Hepatocyte (in vitro differentiated cells): Measurements from ENCODE around the gene POLR1H.

Source experiments
- EZH2phosphoT487 ChIP-seq: fragments of 200-600 bp; sonication (generic); IDR thresholded peaks from one replicate; pipeline ENCODE4 v1.6.1; 2018; ENCODE audit warnings: antibody characterized with exemption, mild to moderate bottlenecking, low read depth, moderate library complexity; ENCODE audit not compliant: unreplicated experiment, severe bottlenecking
- TF ChIP-seq, protein P1 (sequence below): fragments of 200-600 bp; sonication (generic); IDR thresholded peaks from 2 replicates; pipeline ENCODE4 v1.5.1; 2016; ENCODE audit warnings: antibody characterized with exemption, mild to moderate bottlenecking; ENCODE audit not compliant: poor library complexity

GRCh38 chr6:30097902-30098768, 37.1 kb downstream of the POLR1H start:
- TF ChIP-seq, protein P1, sequence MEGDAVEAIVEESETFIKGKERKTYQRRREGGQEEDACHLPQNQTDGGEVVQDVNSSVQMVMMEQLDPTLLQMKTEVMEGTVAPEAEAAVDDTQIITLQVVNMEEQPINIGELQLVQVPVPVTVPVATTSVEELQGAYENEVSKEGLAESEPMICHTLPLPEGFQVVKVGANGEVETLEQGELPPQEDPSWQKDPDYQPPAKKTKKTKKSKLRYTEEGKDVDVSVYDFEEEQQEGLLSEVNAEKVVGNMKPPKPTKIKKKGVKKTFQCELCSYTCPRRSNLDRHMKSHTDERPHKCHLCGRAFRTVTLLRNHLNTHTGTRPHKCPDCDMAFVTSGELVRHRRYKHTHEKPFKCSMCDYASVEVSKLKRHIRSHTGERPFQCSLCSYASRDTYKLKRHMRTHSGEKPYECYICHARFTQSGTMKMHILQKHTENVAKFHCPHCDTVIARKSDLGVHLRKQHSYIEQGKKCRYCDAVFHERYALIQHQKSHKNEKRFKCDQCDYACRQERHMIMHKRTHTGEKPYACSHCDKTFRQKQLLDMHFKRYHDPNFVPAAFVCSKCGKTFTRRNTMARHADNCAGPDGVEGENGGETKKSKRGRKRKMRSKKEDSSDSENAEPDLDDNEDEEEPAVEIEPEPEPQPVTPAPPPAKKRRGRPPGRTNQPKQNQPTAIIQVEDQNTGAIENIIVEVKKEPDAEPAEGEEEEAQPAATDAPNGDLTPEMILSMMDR: no peak
- TF ChIP-seq EZH2phosphoT487: no peak
